HL-60 (cell line): ENCODE data around the gene RPH3AL.

Experiments
- DNase-seq, 2 experiments: peaks; one replicate each; pipeline ENCODE4 v3.0.0-alpha.2; 2010 to 2020; ENCODE audit warnings: low read depth in 1 of 2, low spot score in 1 of 2
- H3K27ac ChIP-seq: fragments of 250-450 bp; sonication (Bioruptor Pico); replicated peaks from 2 replicates; pipeline ENCODE4 v1.5.1; 2020; ENCODE audit warnings: mild to moderate bottlenecking, moderate library complexity
- H3K27me3 ChIP-seq: fragments of 250-450 bp; sonication (Bioruptor Pico); 2 replicates; pipeline ENCODE4 v1.5.1; 2021; ENCODE audit warnings: mild to moderate bottlenecking, moderate library complexity; ENCODE audit not compliant: insufficient read depth, poor library complexity, severe bottlenecking
- H3K4me3 ChIP-seq: replicated peaks from 2 replicates; pipeline ENCODE4 v1.5.1; 2011; ENCODE audit warnings: mild to moderate bottlenecking, control low read depth, low read length; ENCODE audit not compliant: insufficient read depth
- GABPA ChIP-seq: IDR thresholded peaks from 2 replicates; pipeline ENCODE4 v1.6.1; 2012; ENCODE audit warnings: low read depth
- POLR2AphosphoS5 ChIP-seq: IDR thresholded peaks from 2 replicates; pipeline ENCODE4 v1.6.1; 2012; ENCODE audit warnings: low read depth
- SPI1 ChIP-seq: IDR thresholded peaks from 2 replicates; pipeline ENCODE4 v1.6.1; 2012; ENCODE audit warnings: low read depth, mild to moderate bottlenecking, borderline replicate concordance
- TF ChIP-seq, protein P1 (sequence below): IDR thresholded peaks from 2 replicates; pipeline ENCODE4 v1.6.1; 2012; ENCODE audit warnings: low read depth; ENCODE audit not compliant: insufficient replicate concordance
- TF ChIP-seq, protein P2 (sequence below): IDR thresholded peaks from one replicate; pipeline ENCODE4 v1.5.1; 2011; ENCODE audit warnings: low read length, control low read depth, inconsistent platforms; ENCODE audit not compliant: insufficient read depth

The RPH3AL gene

GRCh38 chr17:193841-194806 is 158.5 kb downstream of the RPH3AL start:
- no peak for DNase-seq
- H3K27ac ChIP-seq: no peak overlapping the region
- no peak overlapping the region for H3K4me3 ChIP-seq
- H3K27me3 ChIP-seq: no peaks in the 10 kb centered on the region
- TF ChIP-seq SPI1 (no peak), POLR2AphosphoS5 (no peak), GABPA (no peak)
- TF ChIP-seq, protein P1, sequence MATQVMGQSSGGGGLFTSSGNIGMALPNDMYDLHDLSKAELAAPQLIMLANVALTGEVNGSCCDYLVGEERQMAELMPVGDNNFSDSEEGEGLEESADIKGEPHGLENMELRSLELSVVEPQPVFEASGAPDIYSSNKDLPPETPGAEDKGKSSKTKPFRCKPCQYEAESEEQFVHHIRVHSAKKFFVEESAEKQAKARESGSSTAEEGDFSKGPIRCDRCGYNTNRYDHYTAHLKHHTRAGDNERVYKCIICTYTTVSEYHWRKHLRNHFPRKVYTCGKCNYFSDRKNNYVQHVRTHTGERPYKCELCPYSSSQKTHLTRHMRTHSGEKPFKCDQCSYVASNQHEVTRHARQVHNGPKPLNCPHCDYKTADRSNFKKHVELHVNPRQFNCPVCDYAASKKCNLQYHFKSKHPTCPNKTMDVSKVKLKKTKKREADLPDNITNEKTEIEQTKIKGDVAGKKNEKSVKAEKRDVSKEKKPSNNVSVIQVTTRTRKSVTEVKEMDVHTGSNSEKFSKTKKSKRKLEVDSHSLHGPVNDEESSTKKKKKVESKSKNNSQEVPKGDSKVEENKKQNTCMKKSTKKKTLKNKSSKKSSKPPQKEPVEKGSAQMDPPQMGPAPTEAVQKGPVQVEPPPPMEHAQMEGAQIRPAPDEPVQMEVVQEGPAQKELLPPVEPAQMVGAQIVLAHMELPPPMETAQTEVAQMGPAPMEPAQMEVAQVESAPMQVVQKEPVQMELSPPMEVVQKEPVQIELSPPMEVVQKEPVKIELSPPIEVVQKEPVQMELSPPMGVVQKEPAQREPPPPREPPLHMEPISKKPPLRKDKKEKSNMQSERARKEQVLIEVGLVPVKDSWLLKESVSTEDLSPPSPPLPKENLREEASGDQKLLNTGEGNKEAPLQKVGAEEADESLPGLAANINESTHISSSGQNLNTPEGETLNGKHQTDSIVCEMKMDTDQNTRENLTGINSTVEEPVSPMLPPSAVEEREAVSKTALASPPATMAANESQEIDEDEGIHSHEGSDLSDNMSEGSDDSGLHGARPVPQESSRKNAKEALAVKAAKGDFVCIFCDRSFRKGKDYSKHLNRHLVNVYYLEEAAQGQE: no peak
- TF ChIP-seq, protein P2, sequence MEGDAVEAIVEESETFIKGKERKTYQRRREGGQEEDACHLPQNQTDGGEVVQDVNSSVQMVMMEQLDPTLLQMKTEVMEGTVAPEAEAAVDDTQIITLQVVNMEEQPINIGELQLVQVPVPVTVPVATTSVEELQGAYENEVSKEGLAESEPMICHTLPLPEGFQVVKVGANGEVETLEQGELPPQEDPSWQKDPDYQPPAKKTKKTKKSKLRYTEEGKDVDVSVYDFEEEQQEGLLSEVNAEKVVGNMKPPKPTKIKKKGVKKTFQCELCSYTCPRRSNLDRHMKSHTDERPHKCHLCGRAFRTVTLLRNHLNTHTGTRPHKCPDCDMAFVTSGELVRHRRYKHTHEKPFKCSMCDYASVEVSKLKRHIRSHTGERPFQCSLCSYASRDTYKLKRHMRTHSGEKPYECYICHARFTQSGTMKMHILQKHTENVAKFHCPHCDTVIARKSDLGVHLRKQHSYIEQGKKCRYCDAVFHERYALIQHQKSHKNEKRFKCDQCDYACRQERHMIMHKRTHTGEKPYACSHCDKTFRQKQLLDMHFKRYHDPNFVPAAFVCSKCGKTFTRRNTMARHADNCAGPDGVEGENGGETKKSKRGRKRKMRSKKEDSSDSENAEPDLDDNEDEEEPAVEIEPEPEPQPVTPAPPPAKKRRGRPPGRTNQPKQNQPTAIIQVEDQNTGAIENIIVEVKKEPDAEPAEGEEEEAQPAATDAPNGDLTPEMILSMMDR: no peak

- H3K27me3 ChIP-seq: no peaks in the 10 kb centered on the region
- no peak overlapping the region for H3K4me3 ChIP-seq
- H3K27ac ChIP-seq: no peak overlapping the region
- TF ChIP-seq GABPA (no peak), POLR2AphosphoS5 (no peak), SPI1 (no peak)
- TF ChIP-seq, protein P1: no peak
- TF ChIP-seq, protein P2: no peak
- no peak for DNase-seq
Measured at GRCh38 chr17:193426-193810, 159.2 kb downstream of the RPH3AL start.

- Histone ChIP-seq H3K4me3 (no peak overlapping the region), H3K27me3 (no peaks in the 10 kb centered on the region), H3K27ac (no peak overlapping the region)
- no peak for DNase-seq
- TF ChIP-seq SPI1: no peak
- TF ChIP-seq, protein P2: no peak
- TF ChIP-seq, protein P1: no peak
- no peak for TF ChIP-seq POLR2AphosphoS5
- TF ChIP-seq GABPA: no peak
Measured at GRCh38 chr17:192666-193425, 159.8 kb downstream of the RPH3AL start.
